EH (cell line): ENCODE results near the gene RADIL.
A peak's percentile ranks its signal among the peaks of the same experiment; 100 is the strongest.

Experiments used
- DNase-seq: peaks from one replicate; pipeline ENCODE4 v3.0.0-alpha.2; 2015; ENCODE audit warnings: low read depth

RADIL gene

DNA sequence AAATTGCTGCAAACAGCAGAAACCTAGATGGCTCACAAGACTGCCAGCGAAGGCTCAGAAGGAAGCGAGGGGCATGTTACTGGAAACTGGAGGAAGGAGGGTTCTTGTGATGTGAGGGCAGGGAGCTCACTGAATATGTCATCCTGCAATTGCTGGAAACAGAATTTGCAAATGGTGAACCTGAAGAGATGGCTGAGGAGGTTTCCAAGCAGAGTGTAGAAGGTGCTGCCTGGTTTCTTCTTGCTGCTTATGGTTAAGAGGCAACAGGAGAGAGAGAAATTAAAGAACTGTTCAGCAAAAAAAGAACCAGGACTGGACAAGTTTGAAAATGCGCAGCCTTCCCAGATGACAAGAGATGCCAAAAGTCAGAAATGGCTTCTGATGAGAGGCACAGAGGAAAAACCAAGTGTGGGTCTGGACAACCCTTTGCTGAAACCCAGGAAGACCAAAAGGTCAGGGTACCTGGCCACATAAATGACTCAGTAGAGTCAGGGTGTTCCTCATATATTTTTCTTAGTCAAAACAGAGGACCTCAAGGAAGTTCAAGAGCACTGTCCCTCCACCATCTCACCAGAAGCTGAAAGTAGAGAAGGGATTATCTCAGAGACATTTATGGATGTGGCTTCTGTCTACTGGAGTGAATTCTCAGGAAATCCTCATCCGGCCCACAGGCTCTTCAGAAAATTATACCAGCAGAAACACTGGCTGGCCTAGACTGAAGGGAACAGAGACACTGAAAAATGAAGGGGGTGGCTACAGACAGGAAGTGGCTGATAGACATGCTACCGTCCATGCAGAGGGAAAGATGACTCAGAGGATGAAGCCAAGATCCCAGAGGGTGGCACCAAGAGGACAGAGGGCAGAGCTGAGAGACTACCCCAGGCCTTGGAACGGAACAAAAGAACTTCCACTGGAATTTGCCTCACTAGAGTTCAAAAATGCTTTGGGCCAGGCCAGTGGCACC lies 31.8 kb downstream of the RADIL start:
- DNase-seq: peak; percentile 74

DNA sequence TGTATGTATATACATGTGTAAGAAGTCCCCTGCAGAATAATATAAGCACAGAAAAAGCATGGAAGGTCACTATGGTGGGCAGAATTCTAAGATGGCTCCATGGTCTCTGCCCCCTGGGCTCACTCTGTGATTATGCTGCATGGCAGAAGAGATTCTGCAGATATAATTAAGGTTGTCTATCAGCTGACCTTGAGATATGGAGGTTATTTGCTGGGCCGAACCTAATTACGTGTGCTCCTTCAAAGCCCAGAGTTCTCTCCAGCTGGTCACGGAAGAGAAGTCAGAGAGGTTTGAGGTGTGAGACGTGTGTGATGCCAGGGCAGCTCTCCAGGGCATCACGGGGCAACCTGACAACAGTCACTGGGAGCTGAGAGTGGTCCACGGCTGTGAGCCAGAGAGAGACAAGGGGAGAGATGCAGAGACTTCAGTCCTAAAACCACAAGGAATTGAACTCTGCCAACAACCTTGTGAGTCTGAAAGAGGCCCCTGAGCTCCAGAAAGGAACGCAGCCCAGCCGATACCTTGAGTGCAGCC lies 33.2 kb downstream of the RADIL start:
- no peak for DNase-seq

DNA sequence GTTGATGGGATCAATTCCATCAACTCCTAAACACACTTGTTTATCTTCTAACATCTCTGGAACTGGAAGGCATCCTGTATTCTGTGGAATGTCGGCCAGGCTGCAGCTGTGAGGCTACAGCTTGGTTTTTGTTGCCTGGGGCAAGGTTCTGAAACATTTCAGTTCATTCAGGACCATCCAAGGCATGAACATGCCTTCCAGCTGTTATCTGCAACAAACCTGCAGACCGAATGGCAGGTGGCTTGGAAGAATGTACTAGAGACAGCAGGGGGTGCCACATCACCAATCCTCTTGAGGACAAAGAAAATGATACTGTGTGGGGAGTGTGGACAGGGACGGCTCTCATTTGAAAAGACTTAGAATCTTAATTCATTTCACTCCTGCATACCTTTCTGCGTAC lies 34.1 kb downstream of the RADIL start:
- DNase-seq: peak; percentile 62

DNA sequence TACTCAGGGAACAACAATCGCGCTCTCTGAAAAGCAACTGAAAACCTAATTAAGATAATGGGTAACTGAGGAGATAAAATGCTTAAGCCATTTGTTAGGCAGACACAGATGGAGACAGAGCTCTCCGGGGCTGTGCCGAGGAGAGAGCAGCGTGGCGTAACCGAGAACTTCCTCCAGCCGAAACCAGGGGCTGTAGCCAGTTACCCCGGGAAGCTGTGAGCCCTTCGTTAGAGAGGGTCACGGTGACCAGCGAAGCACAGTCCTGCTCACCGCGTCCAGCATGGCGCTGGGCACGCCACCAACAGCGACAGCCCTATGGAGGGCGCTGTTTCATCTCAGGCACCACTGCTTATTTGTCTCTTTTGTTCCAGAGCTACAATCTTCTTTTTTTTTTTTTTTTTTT lies 37.8 kb downstream of the RADIL start:
- DNase-seq: no peak

DNA sequence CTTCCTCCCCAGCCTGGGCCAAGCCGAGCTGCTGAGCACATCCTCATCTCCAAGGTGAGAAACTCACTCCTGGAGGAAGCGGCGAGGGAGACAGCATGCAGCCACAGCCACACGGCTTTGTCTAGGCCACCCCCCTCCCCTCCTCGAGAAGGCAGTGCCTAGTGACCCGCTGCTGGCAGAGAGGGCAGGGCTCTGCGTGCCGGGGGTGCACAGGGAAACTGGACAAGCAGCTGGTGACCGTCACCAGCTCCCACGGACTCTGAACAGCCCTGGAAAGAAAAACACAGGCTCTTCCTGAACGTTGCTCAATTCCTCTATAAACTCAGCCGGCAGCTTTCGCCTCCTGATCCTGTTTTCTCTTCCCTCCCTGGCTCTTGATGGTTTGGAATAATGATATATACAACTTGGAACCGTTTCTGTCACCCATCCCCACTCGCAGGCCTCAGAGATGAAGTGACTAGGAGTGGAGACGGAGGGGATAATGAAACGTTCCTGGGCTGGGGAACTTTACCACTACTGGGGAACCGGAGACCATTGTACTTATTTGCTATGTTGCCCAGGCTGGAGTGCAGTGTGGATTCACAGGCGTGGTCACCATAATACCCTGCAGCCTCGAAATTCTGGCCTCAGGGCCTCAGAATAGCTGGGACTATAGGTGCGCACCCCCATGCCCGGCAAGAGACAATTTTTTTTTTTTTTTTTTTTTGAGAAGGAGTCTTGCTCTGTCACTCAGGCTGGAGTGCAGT lies 41.0 kb downstream of the RADIL start:
- DNase-seq: no peak

DNA sequence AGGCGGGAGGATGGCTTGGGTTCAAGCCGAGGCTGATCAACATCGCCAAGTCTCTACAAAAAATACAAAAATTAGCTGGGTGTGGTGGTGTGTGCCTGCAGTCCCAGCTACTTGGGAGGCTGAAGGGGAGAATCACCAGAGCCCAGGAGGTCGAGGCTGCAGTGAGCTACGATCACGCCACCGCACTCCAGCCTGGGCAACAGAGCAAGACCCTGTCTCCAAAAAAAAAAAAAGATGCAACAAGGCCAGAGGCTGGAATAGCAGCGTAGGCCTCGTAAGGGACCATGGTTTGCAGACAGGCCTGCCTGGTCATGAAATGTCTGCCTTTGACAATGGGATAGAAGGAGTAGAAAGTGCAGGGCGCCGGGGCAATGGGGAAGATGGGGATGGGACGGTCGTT lies 41.7 kb downstream of the RADIL start:
- no peak for DNase-seq

DNA sequence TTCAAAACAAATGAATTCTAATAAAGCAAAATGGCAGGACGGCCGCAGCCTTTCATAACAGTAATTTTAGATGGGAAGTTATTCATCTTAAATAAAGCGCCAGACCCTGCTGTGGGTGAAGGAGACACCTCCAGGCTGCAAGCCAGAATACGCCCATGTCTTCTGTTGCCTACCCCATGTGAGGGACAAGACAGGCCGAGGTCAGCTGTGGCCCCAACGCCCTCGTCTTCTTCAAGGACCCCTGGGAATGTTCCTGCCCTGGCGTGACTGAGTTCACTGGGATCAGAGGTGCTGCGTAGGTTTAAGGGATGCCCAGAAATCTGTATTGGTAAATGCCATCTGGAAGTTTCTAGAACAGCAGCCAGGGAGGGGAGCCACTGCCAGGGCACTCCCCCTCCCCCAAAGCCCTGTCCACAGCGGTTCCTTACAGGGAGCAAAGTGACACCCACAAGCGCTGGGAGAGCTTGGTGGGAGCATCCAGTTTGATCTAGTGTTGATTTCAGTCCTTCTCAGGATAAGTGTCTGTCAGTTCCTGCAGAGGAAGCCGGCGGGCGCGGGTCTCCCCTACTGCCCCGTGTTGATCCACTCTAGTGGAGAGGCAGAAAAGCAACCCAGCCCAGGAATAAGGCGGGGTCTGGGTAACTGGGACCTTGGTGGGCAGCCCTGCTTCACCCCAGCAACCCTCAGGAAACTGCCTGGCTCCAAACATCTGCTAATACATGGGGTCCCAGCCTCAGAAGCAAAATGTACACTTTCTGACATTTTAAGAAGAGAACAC lies 42.3 kb downstream of the RADIL start:
- DNase-seq: no peak

DNA sequence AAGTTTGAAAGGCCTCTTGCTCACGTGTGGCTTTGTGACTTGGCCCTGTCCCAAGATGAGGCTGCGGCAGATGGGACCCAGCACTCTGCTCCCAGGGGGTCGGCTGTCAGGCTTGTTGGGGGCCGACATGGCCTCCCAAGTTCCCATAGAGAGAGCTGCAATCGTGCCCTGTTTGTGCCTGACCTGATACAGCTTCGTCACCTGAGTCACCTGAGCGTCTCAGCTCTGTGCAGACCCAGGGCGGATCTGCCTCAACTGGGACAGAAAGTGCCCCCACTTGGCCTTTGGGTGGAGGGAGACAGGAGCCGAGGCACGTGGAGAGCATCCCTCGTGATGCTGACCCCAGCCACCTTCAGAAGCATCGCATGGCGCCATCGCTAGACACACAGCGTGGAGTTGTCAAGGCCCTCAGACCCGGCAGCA lies 43.4 kb downstream of the RADIL start:
- no peak for DNase-seq

DNA sequence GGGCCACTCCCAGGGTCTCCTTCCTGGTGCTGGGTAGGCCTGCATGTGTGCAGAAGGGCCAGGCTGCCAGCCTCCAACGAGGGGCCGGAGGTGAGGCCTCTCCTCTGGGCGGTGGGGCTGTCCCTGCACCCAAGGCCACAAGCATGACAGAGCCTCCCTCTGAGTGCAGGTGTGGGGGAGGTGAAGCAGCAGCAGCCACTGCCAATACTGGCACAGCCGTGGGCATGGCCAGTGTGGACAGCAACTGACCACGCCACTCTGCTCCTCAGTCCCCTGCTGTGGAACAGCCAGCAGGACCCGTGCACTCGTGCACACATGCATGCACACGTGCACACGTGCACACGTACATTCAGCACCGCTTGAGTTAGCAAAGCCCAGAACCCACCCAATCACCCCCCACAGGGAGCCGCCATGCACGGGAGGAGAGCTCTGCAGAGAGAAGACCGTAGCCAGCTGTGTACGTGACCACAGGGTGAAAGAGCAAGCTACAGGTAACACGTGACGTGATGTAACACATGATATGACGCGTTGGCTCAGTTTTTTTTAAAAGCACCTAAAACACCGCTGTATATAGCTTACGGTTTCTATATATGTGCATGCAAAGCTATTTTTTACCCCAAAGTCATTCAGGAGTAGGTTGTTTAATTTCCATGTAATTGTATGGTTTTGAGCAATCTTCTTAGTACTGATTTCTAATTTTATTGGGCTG lies 44.7 kb downstream of the RADIL start:
- DNase-seq: no peak

DNA sequence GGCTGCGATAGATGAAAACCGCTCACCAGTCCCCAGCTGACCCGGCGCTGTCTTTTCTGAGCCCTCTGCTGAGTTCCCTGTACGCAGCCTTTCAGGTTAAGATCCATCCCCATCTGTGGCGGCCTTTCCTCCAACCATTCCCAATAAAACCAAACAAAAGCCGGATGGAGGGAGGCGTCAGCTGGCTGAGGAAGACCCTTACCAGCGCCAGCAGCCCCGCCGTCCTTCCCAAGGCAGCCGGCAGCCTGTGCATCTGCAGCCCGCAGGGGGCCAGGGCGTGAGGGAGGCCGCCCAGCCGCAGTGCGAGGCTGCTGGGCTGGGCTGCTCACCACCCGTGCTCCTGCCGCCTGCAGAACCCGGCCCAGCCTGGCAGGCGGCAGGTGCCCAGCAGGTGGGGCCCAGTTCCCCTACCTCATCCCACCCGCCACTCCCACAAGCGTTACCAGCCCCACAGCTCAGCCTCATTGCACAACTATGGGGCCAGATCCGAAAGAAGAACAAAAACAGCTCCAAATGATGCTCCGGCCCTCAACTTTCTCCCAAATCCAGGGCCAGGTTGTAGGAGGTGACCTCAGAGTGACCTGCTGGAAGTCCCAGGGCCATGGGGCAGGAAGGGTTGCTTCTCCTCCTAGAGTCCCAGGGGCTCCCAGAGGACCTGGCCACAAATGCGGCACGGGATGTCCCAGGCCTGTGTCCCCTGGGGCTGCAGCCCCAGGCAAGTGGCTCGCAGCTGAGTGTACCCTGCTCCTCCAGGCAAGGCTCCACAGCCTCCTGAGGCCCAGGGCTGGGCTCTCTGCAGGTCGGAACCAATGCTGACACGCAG lies 45.5 kb downstream of the RADIL start:
- DNase-seq: no peak

DNA sequence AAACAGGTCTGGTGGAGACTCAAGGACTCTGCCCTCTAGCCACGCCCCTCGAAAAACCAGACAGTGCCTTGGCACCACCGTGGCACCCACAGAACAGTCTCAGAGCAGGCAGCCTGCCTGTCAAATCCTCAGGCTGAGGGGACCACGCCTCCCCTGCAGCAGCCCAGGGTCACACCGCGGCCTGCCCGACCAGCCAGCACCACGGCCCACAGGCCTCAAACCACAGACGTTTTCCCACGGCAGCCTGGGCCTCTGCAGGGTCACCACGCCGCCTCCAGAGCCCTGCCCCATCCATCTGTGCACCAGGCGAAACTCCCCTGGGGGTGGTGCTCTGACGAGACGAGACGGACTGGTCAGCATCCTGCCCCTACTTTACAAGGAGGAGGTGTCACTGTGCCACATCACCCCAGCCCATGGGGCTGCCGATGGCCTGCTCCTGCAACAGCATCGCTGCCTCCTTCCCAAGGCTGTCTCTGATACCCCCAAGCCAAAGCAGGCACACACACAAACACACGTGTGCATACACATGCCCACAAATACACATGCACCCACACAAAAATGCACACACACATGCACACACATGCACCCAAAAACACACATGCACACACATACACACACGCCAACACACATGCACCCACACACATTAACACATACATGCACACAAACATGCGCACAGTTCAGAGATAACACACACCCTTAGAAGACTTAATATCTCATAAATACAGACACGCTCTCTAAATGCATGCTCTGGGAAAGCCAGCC lies 46.3 kb downstream of the RADIL start:
- DNase-seq: peak; percentile 47

DNA sequence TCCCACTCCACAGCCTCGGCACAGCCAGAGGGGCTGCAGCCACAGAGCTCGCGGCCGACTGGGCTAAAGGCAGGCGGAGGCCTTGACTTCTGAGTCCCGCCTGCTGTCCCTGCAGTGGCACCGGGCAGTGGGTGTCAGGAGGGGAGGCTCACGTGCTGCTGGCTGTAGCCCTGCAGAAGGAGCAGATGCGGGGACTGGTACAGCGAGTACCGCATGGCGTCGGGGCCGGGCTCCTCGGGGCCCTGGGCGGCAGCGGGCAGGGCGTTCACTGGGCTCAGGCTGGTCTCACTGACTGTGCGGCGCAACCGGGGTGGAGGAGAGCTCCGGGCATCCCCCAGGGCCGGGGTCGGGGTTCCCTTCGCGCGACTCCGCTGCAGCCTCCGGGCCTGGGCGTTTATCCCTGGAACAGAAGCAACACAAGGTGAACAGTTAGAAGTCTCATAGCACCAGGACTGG lies 47.3 kb downstream of the RADIL start:
- no peak for DNase-seq

DNA sequence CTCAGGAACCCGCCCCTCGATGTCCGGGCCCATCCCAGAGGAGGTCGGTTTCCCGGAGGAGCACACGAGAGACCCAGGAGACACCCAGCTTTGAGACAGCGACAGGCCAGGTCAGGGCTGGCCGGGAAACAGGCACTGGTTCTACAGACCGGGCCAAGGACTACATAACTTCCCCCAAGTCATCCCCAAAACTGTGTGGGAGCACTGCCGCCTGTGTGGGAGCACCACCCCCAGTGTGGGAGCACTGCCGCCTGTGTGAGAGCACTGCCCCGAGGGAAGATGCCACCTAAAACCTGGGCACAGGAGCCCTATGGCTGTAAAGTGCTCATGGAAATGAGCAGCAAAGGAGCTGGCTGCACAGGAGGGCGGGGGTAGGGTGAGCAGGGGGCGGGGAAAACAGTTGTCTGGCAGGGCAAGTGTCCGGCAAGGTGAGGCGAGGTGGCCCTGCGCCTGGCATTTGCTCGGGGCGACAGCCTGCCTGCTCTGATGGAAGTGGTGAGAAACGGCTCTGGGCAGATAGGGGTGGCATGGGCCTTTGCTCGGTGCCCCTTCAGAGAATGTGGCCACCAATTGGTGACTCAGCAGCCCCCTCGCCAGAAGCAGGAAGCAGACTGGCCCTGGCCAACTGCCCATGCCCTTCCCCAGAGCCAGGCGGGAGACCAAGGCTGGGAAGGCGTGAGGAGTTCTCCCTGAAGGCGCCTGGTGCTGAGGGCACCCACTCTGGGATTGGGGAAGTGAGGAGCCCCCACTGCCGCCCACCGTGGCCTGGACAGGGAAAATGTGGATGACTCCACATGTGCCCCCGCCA lies 47.9 kb downstream of the RADIL start:
- DNase-seq: no peak

DNA sequence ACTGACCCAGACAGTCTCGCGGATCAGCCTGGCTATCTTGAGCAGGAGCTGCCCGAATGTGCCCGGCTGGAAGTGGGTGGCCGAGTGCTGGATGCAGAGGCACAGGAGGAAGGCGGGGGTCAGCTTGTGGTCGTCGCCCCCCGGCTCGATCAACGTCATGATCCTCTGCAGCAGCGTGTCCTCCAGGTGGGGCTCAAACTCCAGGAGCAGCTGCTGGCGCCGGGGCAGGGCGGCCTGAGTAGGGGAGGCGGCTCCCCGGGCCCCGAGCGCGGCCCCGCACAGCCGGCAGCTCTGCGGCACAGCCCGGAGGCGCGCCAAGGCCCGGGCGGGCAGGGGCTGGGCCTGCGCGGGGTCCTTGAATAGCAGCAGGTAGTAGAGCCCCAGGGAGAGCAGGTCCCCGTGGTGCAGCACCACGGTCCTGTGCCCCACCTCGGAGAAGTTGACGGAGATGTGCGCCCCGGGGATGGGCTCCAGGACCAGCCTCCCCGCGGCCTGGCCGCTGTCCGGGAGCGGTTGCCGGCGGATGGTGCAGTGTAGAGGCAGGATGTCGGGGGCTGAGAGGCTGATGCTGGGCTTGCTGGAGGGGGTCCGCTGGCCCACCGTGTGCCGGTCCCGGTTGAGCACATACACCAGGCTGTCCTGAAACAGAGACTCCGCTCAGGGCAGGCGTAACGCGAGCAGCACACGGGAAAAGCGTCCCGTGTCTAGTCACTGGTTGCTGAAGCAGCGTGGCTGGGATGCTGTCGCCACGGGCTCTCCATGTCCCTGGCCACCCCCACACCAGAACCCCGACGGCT lies 48.7 kb downstream of the RADIL start:
- DNase-seq: no peak

DNA sequence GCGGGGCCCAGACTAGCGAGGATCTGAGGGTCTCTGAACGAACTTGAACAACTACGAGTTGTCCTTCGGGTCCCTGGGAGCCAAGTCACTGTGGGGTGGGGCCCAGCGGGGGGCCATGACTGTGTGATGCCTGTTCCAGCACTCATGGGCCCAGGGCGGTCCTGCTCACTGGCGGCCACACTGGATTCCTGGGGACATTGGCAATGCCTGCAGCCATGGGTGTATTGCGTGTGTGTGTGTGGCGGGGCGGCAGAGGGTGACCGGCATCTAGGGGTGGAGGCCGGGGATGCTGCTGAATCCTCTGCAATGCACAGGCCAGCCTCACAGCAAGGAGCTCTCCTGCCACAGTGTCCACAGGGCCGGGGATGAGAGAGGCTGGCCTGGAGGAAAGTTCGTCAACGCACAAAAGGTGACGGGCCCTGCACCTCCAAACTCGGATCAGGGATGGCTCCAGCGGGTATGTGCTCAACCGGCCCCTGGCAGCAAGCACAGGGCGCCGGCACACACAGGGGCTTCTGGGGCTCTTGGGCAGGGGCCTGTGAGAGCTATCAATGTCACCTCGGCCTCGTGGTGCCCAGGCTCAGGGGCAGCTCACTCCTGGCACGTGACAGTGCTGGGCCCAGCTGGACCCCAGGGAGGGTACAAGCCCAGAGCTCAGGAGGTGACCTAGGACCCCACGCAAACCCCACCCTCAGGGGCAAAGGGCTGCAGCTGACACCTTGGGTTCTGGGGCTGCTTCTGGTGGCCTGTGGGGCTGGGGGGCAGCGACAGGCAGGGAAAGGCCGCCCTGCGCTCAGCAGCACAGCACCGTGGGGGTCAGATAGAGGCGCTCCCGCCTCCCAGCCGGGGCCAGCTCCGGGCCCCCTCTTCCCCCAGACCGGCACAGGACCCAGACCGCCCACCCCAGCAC lies 49.6 kb downstream of the RADIL start:
- DNase-seq: no peak

DNA sequence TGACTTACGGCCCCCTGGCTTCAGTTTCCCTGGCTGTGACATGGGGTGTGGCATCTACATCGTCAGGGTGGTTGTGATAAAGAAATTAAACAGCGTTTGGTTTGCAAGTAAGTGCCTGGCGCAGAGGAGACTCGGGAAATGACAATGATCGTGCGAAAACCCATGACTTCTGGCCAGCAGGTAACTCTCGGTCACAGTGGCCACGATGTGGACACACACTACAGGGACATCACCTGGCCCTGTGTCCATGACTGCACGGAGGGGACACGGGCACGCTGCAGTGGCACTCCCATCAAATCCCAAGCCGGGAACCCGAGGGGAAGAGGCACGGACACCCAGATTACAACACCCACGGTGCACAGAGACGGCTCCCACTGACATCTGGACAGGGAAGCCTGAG lies 50.3 kb downstream of the RADIL start:
- no peak for DNase-seq

DNA sequence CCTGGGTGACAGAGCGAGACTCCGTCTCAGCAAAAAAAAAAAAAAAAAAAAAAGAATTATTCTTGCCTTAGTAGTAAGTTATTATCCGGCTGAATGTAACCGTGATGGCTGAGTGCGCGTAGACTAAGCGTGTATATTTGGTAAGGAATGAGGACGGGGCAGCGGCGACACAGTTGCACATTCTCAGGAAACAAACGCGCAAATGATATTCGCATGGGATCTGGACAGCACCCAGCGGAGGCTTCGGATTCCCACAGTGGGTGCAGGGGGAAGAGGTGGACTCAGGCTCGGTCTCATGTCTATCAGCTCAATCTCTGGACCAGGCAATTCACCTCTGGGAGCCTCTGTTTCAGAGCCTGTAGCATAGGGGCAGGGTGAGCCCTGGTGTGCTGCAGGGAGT lies 50.8 kb downstream of the RADIL start:
- DNase-seq: no peak
